NCI-H510A (cell line): ENCODE results near the gene PIMREG.

ENCODE experiments used
- DNase-seq: peaks from one replicate; lab custom pipeline; 2025; lab: John Stamatoyannopoulos, UW

Gene PIMREG

GRCh38 chr17:6443692-6444570, at the start of gene PIMREG:
Gene PIMREG (plus strand): TSS chr17:6444455. CDS start chr17:6445111, 656 bp downstream.
- DNase-seq = peak; percentile 98

- no peak for DNase-seq
Observed at GRCh38 chr17:6398955-6399354, 45.3 kb upstream of the PIMREG start.

- DNase-seq = no peak
Observed at GRCh38 chr17:6402258-6402657, 42.0 kb upstream of the PIMREG start.

GRCh38 chr17:6408276-6408675, 36.0 kb upstream of the PIMREG start:
- no peak for DNase-seq

- DNase-seq = no peak
Observed at GRCh38 chr17:6408735-6409134, 35.5 kb upstream of the PIMREG start.

GRCh38 chr17:6413065-6413464, 31.2 kb upstream of the PIMREG start:
- no peak for DNase-seq

GRCh38 chr17:6415616-6416015, 28.6 kb upstream of the PIMREG start:
- DNase-seq = no peak

- DNase-seq = peak; percentile 56
Observed at GRCh38 chr17:6420173-6420641, 24.0 kb upstream of the PIMREG start.

- no peak for DNase-seq
Observed at GRCh38 chr17:6421700-6422604, 22.3 kb upstream of the PIMREG start.

GRCh38 chr17:6422654-6423241, 21.5 kb upstream of the PIMREG start:
- no peak for DNase-seq

- DNase-seq = no peak
Observed at GRCh38 chr17:6423931-6424330, 20.3 kb upstream of the PIMREG start.

GRCh38 chr17:6425407-6425806, 18.8 kb upstream of the PIMREG start:
- DNase-seq = no peak

- no peak for DNase-seq
Observed at GRCh38 chr17:6426356-6427101, 17.7 kb upstream of the PIMREG start.

GRCh38 chr17:6427279-6427781, 16.9 kb upstream of the PIMREG start:
- DNase-seq = no peak

GRCh38 chr17:6428207-6428965, 15.9 kb upstream of the PIMREG start:
- DNase-seq = no peak

GRCh38 chr17:6429266-6429665, 15.0 kb upstream of the PIMREG start:
- DNase-seq = no peak

GRCh38 chr17:6430769-6431168, 13.5 kb upstream of the PIMREG start:
- DNase-seq = no peak

- no peak for DNase-seq
Observed at GRCh38 chr17:6435051-6435450, 9.2 kb upstream of the PIMREG start, which contains the start of gene AIPL1. Gene AIPL1 (minus strand): TSS chr17:6435121. CDS start chr17:6435104, 17 bp downstream.

- peak; percentile 23 for DNase-seq
Observed at GRCh38 chr17:6435968-6436367, 8.3 kb upstream of the PIMREG start.

GRCh38 chr17:6437466-6437865, 6.8 kb upstream of the PIMREG start:
- DNase-seq = no peak
